ENCODE results near the gene FAM120A. TPM values are rescaled to one million over a fixed set of nuclear protein-coding genes. Genes with fewer than 3 reads are reported as not detected.
A peak's percentile ranks its signal among the peaks of the same experiment; 100 is the strongest.

Gene FAM120A
- total and polyA plus RNA-seq, 2 of the 13 experiments (the other 11 are each of a cell fraction or from before 2014, with no cell fraction given): 41.3 to 44.4 TPM

GRCh38 chr9:93422977-93423616, 28.4 kb upstream of the FAM120A start (continued):
- TF ChIP-seq ZBTB14 (CRISPR knock-in tag; IDR thresholded peaks at IDR 0.05) (no peak), EP300 (IDR thresholded peaks at IDR 0.05; ENCODE audit: low read depth in 2 of 2, low read length in 2 of 2) (no peak), EP300 (CRISPR knock-in tag; IDR thresholded peaks at IDR 0.05; ENCODE audit: borderline replicate concordance) (no peak), ATF3 (CRISPR knock-in tag; IDR thresholded peaks at IDR 0.05) (no peak), ZNF580 (CRISPR knock-in tag; IDR thresholded peaks at IDR 0.05; ENCODE audit: borderline replicate concordance, low read depth) (no peak), SIN3B (IDR thresholded peaks at IDR 0.05; ENCODE audit: low read length) (no peak), ZNF713 (CRISPR knock-in tag; IDR thresholded peaks at IDR 0.05) (no peak)

GRCh38 chr9:93427655-93428379, 23.7 kb upstream of the FAM120A start:
- intact Hi-C loops (cut with micrococcal nuclease; ENCODE audit: unreplicated experiment): loop anchor here (5.0 to 10.0 kb wide), 2 partner anchors 116 to 273 kb away; no protein-coding TSS in a partner anchor
- H3K9ac ChIP-seq (ENCODE audit: insufficient read depth, low read depth, low read length): no peak overlapping the region
- DNase-seq (ENCODE audit: low spot score): peak; percentile 13
- H3K4me2 ChIP-seq (ENCODE audit: low read depth, low read length): no peak overlapping the region
- H3K4me1 ChIP-seq (ENCODE audit: insufficient read depth, low read length): peaks cover 17% of the 10 kb centered on the region
- CTCF ChIA-PET (ENCODE audit: low intra/inter-chr PET ratio, low total read pairs): interaction anchor here (1.3 kb wide), 1 partner anchor 268 kb away, joined by 4 read pairs; no protein-coding TSS in a partner anchor
- POLR2A ChIA-PET: no interaction called here
- 60% methylated on average over 5 of the region's 5 CpGs for WGBS (ENCODE audit: low lambda C conversion rate)
- no peak overlapping the region for H3K4me3 ChIP-seq (replicated peaks in 1 of 3; ENCODE audit: insufficient read depth in 1 of 3, low read depth in 2 of 3, low read length in 3 of 3)
- no peaks in the 10 kb centered on the region for H3K9me3 ChIP-seq (ENCODE audit: low read length)
- H4K20me1 ChIP-seq (ENCODE audit: insufficient read depth, low read length): no peaks in the 10 kb centered on the region
- H3K36me3 ChIP-seq (replicated peaks in 1 of 2; ENCODE audit: control insufficient read depth in 1 of 2, insufficient read depth in 2 of 2, low read length in 2 of 2): no peaks in the 10 kb centered on the region
- peak; percentile 88 for ATAC-seq
- H3K27me3 ChIP-seq (ENCODE audit: control insufficient read depth in 1 of 2, insufficient read depth in 2 of 2, low read length in 2 of 2): no peaks in the 10 kb centered on the region; a peak in 1 of 5 replicates
- FAIRE-seq: no peak
- in situ Hi-C loops (cut with HindIII; ENCODE audit: extremely low pct_ligation_motif_present, low pct_unique_long_range_greater_than_20kb): loop anchor here (25.0 kb wide), 1 partner anchor 266 kb away; no protein-coding TSS in a partner anchor
- no TSS peak for BruUV-seq (replicated peaks)
- H2AFZ ChIP-seq (ENCODE audit: low read length): no peak overlapping the region
- no peak overlapping the region for H3K27ac ChIP-seq (ENCODE audit: extremely low read length, insufficient read depth, low read length)
- no peaks in the 10 kb centered on the region for H3K79me2 ChIP-seq (ENCODE audit: insufficient read depth, low read length)
- TF ChIP-seq ZNF549 (CRISPR knock-in tag; IDR thresholded peaks at IDR 0.05) (no peak), ZNF510 (CRISPR knock-in tag; IDR thresholded peaks at IDR 0.05; ENCODE audit: low read depth) (no peak), SMC3 (IDR thresholded peaks at IDR 0.05; ENCODE audit: low read length) (peak; percentile 49), PRDM15 (CRISPR knock-in tag; IDR thresholded peaks at IDR 0.05) (no peak), CTCF (CRISPR knock-in tag; IDR thresholded peaks at IDR 0.05) (peak; percentile 79), ZNF784 (CRISPR knock-in tag; IDR thresholded peaks at IDR 0.05; ENCODE audit: borderline replicate concordance) (no peak)

Data from HepG2 (cell line).